Measurements from ENCODE around the gene KSR2.
"Not testable (repeated sequence)": the region's sequence is repeated elsewhere in the genome, so short reads cannot be mapped to it uniquely, and the experiment has no call there.

KSR2 gene

GRCh38 chr12:117968826-117969659, at the start of gene KSR2:
Gene KSR2 (minus strand): TSS chr12:117968990. CDS start chr12:117968255, 735 bp downstream.
- H3K4me3 Mint-ChIP-seq, result no peak within 1 kb of the TSS
- no peaks in the 10 kb centered on the region for H3K36me3 Mint-ChIP-seq (ENCODE audit: low read depth)
- intact Hi-C loops (cut with micrococcal nuclease), result no loop called here
- no peaks in the 10 kb centered on the region for H3K4me1 Mint-ChIP-seq (ENCODE audit: low read depth)
- peaks cover 11% of the 10 kb centered on the region for H3K9me3 Mint-ChIP-seq
- H3K27ac Mint-ChIP-seq, result no peak within 1 kb of the TSS
- H3K27me3 Mint-ChIP-seq, result peaks cover 58% of the 10 kb centered on the region

- intact Hi-C loops (cut with micrococcal nuclease), result loop anchor here (5.0 kb wide), 1 partner anchor 119 kb away; the partner anchor contains the start of gene PEBP1
- peaks cover 12% of the 10 kb centered on the region for H3K4me1 Mint-ChIP-seq (ENCODE audit: low read depth)
- peaks cover 10% of the 10 kb centered on the region for H3K27me3 Mint-ChIP-seq
- no peak overlapping the region for H3K27ac Mint-ChIP-seq
- no peak overlapping the region for H3K4me3 Mint-ChIP-seq
- H3K36me3 Mint-ChIP-seq (ENCODE audit: low read depth), result peaks cover 39% of the 10 kb centered on the region
- no peaks in the 10 kb centered on the region for H3K9me3 Mint-ChIP-seq
These were observed 49.1 kb upstream of the KSR2 start for GRCh38 chr12:118017926-118018325.

GRCh38 chr12:118016424-118017264, 47.9 kb upstream of the KSR2 start, which contains the start of gene RFC5:
Gene RFC5 (plus strand): TSS chr12:118016703. CDS start chr12:118016828, 125 bp downstream.
- H3K27ac Mint-ChIP-seq, result peak within 1 kb of the TSS; percentile 85
- intact Hi-C loops (cut with micrococcal nuclease), result loop anchor here (1.0 to 5.0 kb wide), 2 partner anchors 45 to 121 kb away; partner anchors contain the start of genes PEBP1 and WSB2
- H3K9me3 Mint-ChIP-seq, result no peaks in the 10 kb centered on the region
- H3K4me3 Mint-ChIP-seq, result peak within 1 kb of the TSS; percentile 92
- H3K4me1 Mint-ChIP-seq (ENCODE audit: low read depth), result peaks cover 12% of the 10 kb centered on the region
- H3K27me3 Mint-ChIP-seq, result peaks cover 10% of the 10 kb centered on the region
- peaks cover 27% of the 10 kb centered on the region for H3K36me3 Mint-ChIP-seq (ENCODE audit: low read depth)

GRCh38 chr12:118015944-118016343, 47.2 kb upstream of the KSR2 start:
- Mint-ChIP-seq H3K4me3 (peak overlapping the region; percentile 92), H3K4me1 (ENCODE audit: low read depth) (peaks cover 12% of the 10 kb centered on the region), H3K36me3 (ENCODE audit: low read depth) (peaks cover 20% of the 10 kb centered on the region), H3K27ac (peak overlapping the region; percentile 85), H3K27me3 (peaks cover 10% of the 10 kb centered on the region), H3K9me3 (no peaks in the 10 kb centered on the region)
- intact Hi-C loops (cut with micrococcal nuclease), result loop anchor here (1.0 to 5.0 kb wide), 2 partner anchors 45 to 121 kb away; partner anchors contain the start of genes PEBP1 and WSB2

- H3K4me3 Mint-ChIP-seq, result no peak overlapping the region
- H3K27me3 Mint-ChIP-seq, result peaks cover 10% of the 10 kb centered on the region
- peaks cover 14% of the 10 kb centered on the region for H3K36me3 Mint-ChIP-seq (ENCODE audit: low read depth)
- intact Hi-C loops (cut with micrococcal nuclease), result loop anchor here (5.0 kb wide), 1 partner anchor 122 kb away; the partner anchor contains the start of gene PEBP1
- peaks cover 12% of the 10 kb centered on the region for H3K4me1 Mint-ChIP-seq (ENCODE audit: low read depth)
- no peak overlapping the region for H3K27ac Mint-ChIP-seq
- no peaks in the 10 kb centered on the region for H3K9me3 Mint-ChIP-seq
These were observed 46.5 kb upstream of the KSR2 start for GRCh38 chr12:118015306-118015705.

GRCh38 chr12:118013283-118013682, 44.5 kb upstream of the KSR2 start:
- no peak overlapping the region for H3K4me3 Mint-ChIP-seq
- no peaks in the 10 kb centered on the region for H3K9me3 Mint-ChIP-seq
- no peak overlapping the region for H3K27ac Mint-ChIP-seq
- no peaks in the 10 kb centered on the region for H3K36me3 Mint-ChIP-seq (ENCODE audit: low read depth)
- intact Hi-C loops (cut with micrococcal nuclease), result no loop called here
- peaks cover 12% of the 10 kb centered on the region for H3K4me1 Mint-ChIP-seq (ENCODE audit: low read depth)
- H3K27me3 Mint-ChIP-seq, result peaks cover 10% of the 10 kb centered on the region

- Mint-ChIP-seq H3K27ac (no peak overlapping the region), H3K4me1 (ENCODE audit: low read depth) (peaks cover 2% of the 10 kb centered on the region), H3K27me3 (peaks cover 14% of the 10 kb centered on the region), H3K36me3 (ENCODE audit: low read depth) (no peaks in the 10 kb centered on the region), H3K4me3 (no peak overlapping the region), H3K9me3 (no peaks in the 10 kb centered on the region)
- intact Hi-C loops (cut with micrococcal nuclease), result no loop called here
These were observed 43.2 kb upstream of the KSR2 start for GRCh38 chr12:118011961-118012360.

GRCh38 chr12:118011377-118011776, 42.6 kb upstream of the KSR2 start:
- H3K27ac Mint-ChIP-seq, result no peak overlapping the region
- no peaks in the 10 kb centered on the region for H3K36me3 Mint-ChIP-seq (ENCODE audit: low read depth)
- no peaks in the 10 kb centered on the region for H3K9me3 Mint-ChIP-seq
- H3K27me3 Mint-ChIP-seq, result peaks cover 14% of the 10 kb centered on the region
- no peak overlapping the region for H3K4me3 Mint-ChIP-seq
- H3K4me1 Mint-ChIP-seq (ENCODE audit: low read depth), result no peaks in the 10 kb centered on the region
- intact Hi-C loops (cut with micrococcal nuclease), result no loop called here

- H3K27me3 Mint-ChIP-seq, result peaks cover 15% of the 10 kb centered on the region
- no peak overlapping the region for H3K27ac Mint-ChIP-seq
These were observed 42.1 kb upstream of the KSR2 start for GRCh38 chr12:118010903-118011302.

GRCh38 chr12:117999806-118000205, 31.0 kb upstream of the KSR2 start:
- H3K4me3 Mint-ChIP-seq; intact Hi-C loops (cut with micrococcal nuclease); H3K27ac Mint-ChIP-seq; H3K36me3 Mint-ChIP-seq (ENCODE audit: low read depth); H3K4me1 Mint-ChIP-seq (ENCODE audit: low read depth); H3K27me3 Mint-ChIP-seq; H3K9me3 Mint-ChIP-seq: not testable (repeated sequence)

More at GRCh38 chr12:118010903-118011302, 42.1 kb upstream of the KSR2 start:
- no peak overlapping the region for H3K4me3 Mint-ChIP-seq
- H3K4me1 Mint-ChIP-seq (ENCODE audit: low read depth), result no peaks in the 10 kb centered on the region
- intact Hi-C loops (cut with micrococcal nuclease), result no loop called here
- no peaks in the 10 kb centered on the region for H3K36me3 Mint-ChIP-seq (ENCODE audit: low read depth)
- H3K9me3 Mint-ChIP-seq, result no peaks in the 10 kb centered on the region

GRCh38 chr12:117998719-117999118, 29.9 kb upstream of the KSR2 start:
- H3K36me3 Mint-ChIP-seq (ENCODE audit: low read depth), result no peaks in the 10 kb centered on the region
- peaks cover 8% of the 10 kb centered on the region for H3K27me3 Mint-ChIP-seq
- no peaks in the 10 kb centered on the region for H3K4me1 Mint-ChIP-seq (ENCODE audit: low read depth)
- H3K9me3 Mint-ChIP-seq, result no peaks in the 10 kb centered on the region
- no peak overlapping the region for H3K4me3 Mint-ChIP-seq
- intact Hi-C loops (cut with micrococcal nuclease), result no loop called here
- H3K27ac Mint-ChIP-seq, result no peak overlapping the region

GRCh38 chr12:117994551-117995438, 26.0 kb upstream of the KSR2 start:
- Mint-ChIP-seq H3K4me1 (ENCODE audit: low read depth) (no peaks in the 10 kb centered on the region), H3K4me3 (no peak overlapping the region), H3K36me3 (ENCODE audit: low read depth) (no peaks in the 10 kb centered on the region), H3K27me3 (peaks cover 1% of the 10 kb centered on the region), H3K9me3 (no peaks in the 10 kb centered on the region), H3K27ac (no peak overlapping the region)
- intact Hi-C loops (cut with micrococcal nuclease), result no loop called here
